ENCODE results near the gene HIVEP3. TPM values are rescaled to one million over a fixed set of nuclear protein-coding genes. Genes with fewer than 3 reads are reported as not detected.

HIVEP3 gene
- total RNA-seq, 1 donor, result 1.8 TPM

DNA sequence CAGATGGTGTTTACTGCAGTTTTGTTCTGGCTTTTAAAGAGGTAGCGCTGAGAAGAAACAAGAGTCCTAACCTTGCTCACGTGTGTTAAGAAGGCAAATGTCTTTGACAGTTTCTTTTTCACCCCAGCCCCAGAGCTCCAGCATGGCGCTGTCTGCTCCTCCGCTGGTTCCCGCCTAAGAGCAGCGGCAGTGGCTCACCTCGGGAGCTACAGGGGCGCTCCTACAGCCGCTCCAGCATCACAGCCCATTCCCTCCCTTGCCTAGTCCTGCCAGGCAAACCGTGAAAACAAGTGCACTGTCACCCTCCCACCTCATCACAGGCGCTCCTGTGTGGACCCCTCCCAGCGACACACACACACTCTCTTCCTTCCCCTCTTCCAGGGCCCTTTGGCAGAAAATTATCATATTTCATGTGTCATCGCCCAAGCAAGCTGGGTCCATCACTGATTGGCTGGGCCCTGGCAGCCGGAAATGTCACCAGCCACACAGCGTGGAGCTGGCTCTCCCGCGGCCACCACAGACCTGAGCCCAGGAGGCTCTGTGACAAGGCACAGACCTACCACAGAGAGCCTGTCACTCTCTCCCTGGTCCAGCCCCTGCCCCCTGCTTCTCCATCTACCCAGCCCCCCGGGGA is 1.2 kb upstream of the HIVEP3 start:
- H3K27ac ChIP-seq (ENCODE audit: low read depth, low read length), result no peak overlapping the region
- H4K20me1 ChIP-seq (ENCODE audit: insufficient read depth, low read length), result no peaks in the 10 kb centered on the region
- H3K27me3 ChIP-seq (ENCODE audit: insufficient read depth, low read length), result no peaks in the 10 kb centered on the region
- peaks cover 11% of the 10 kb centered on the region for H3K4me1 ChIP-seq (ENCODE audit: insufficient read depth, low read length)
- TF ChIP-seq, protein P1, sequence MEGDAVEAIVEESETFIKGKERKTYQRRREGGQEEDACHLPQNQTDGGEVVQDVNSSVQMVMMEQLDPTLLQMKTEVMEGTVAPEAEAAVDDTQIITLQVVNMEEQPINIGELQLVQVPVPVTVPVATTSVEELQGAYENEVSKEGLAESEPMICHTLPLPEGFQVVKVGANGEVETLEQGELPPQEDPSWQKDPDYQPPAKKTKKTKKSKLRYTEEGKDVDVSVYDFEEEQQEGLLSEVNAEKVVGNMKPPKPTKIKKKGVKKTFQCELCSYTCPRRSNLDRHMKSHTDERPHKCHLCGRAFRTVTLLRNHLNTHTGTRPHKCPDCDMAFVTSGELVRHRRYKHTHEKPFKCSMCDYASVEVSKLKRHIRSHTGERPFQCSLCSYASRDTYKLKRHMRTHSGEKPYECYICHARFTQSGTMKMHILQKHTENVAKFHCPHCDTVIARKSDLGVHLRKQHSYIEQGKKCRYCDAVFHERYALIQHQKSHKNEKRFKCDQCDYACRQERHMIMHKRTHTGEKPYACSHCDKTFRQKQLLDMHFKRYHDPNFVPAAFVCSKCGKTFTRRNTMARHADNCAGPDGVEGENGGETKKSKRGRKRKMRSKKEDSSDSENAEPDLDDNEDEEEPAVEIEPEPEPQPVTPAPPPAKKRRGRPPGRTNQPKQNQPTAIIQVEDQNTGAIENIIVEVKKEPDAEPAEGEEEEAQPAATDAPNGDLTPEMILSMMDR (IDR thresholded peaks at IDR 0.05; ENCODE audit: extremely low read depth, low read depth, low read length), result no peak
- H3K79me2 ChIP-seq (ENCODE audit: insufficient read depth, low read length), result no peaks in the 10 kb centered on the region
- DNase-seq (ENCODE audit: insufficient read length, low spot score, missing footprints), result peak; percentile 61
- H3K36me3 ChIP-seq (ENCODE audit: insufficient read depth, low read length), result no peaks in the 10 kb centered on the region
- peak overlapping the region; percentile 55 for H3K4me2 ChIP-seq (ENCODE audit: insufficient read depth, low read length)
- H3K4me3 ChIP-seq (ENCODE audit: insufficient read depth, low read length), result peak overlapping the region; percentile 25
- no peaks in the 10 kb centered on the region for H3K9me3 ChIP-seq (ENCODE audit: low read depth, low read length)
- H2AFZ ChIP-seq (ENCODE audit: low read length), result peak overlapping the region; percentile 38

DNA sequence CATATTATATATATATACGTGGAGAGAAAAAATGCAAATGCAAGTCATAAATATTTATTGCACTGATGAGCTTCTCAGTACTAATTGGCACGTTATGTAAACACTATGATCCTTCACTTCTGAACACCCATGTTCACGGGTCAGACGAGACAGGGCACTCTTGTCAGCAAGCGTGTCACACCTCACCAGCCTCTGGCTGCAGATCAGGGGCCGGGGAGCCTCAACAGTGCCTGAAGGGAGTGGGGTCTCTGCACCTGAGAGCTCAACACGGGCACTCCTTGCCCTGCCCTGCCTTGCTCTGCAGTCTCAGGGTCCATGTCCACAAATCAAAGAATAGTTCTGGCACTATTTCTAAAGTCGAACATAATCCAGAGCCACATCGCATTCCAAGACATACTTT is 409 bp upstream of the HIVEP3 start:
- Histone ChIP-seq H3K36me3 (ENCODE audit: insufficient read depth, low read length) (no peaks in the 10 kb centered on the region), H3K4me3 (ENCODE audit: insufficient read depth, low read length) (no peak overlapping the region), H3K4me1 (ENCODE audit: insufficient read depth, low read length) (peaks cover 11% of the 10 kb centered on the region), H3K79me2 (ENCODE audit: insufficient read depth, low read length) (no peaks in the 10 kb centered on the region), H3K4me2 (ENCODE audit: insufficient read depth, low read length) (peak overlapping the region; percentile 85), H4K20me1 (ENCODE audit: insufficient read depth, low read length) (no peaks in the 10 kb centered on the region), H3K27me3 (ENCODE audit: insufficient read depth, low read length) (no peaks in the 10 kb centered on the region), H3K9me3 (ENCODE audit: low read depth, low read length) (no peaks in the 10 kb centered on the region), H3K27ac (ENCODE audit: low read depth, low read length) (no peak overlapping the region), H2AFZ (ENCODE audit: low read length) (no peak overlapping the region)
- TF ChIP-seq, protein P1 (IDR thresholded peaks at IDR 0.05; ENCODE audit: extremely low read depth, low read depth, low read length), result no peak
- DNase-seq (ENCODE audit: insufficient read length, low spot score, missing footprints), result no peak

DNA sequence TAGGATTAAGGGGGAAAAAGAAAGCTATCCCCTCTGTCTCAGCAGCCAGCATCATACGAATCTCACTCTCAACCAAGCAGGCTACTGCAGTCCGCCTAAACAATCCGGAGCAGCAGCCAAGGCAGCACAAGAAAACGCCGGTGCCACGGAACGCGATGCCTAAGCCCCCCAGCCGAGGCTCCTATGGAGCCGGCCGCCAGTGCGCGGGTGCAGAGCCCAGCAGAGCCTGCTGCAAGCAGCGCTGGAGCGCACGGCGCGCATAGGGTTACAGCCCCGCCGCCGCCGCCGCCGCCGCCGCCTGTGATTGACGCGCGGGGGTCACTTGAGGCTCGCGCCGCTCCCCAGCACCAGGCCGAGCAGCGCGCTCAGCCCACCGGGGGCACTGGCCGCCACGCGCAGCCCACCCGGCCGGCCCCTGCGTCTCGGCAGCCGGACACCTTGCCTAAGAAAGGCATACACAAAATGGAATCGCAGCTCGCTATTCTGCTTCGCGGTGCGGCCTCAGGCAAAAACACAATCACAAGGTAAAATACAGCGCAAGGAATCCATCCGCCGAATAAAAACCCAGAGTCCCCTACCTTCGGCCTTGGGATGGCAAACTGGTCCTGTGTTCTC is 780 bp downstream of the HIVEP3 start:
- Histone ChIP-seq H4K20me1 (ENCODE audit: insufficient read depth, low read length) (no peaks in the 10 kb centered on the region), H3K4me1 (ENCODE audit: insufficient read depth, low read length) (peaks cover 11% of the 10 kb centered on the region), H3K79me2 (ENCODE audit: insufficient read depth, low read length) (no peaks in the 10 kb centered on the region), H3K4me2 (ENCODE audit: insufficient read depth, low read length) (peak overlapping the region; percentile 85), H2AFZ (ENCODE audit: low read length) (peak overlapping the region; percentile 88), H3K27me3 (ENCODE audit: insufficient read depth, low read length) (no peaks in the 10 kb centered on the region), H3K4me3 (ENCODE audit: insufficient read depth, low read length) (peak overlapping the region; percentile 73), H3K27ac (ENCODE audit: low read depth, low read length) (no peak overlapping the region), H3K9me3 (ENCODE audit: low read depth, low read length) (no peaks in the 10 kb centered on the region), H3K36me3 (ENCODE audit: insufficient read depth, low read length) (no peaks in the 10 kb centered on the region)
- TF ChIP-seq, protein P1 (IDR thresholded peaks at IDR 0.05; ENCODE audit: extremely low read depth, low read depth, low read length), result no peak
- peak; percentile 87 for DNase-seq (ENCODE audit: insufficient read length, low spot score, missing footprints)

DNA sequence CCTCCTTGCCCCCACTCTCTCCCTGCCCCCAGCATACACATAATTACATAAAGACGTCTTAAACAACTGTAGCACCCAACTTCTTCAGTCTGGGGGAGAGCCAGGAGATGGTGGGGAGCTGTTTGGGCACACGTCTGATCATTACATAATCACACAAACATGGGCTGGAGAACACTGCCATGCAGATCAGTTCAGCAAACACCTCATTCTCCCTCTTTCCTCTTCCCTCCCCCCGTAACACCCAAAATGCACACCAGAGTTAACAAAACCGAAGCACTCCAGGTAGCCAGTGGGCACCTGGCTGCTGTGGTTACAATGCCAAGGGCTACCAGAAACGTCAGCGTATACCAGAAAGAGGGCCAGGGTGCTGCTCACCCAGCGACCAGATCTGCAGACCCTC is 1.6 kb downstream of the HIVEP3 start:
- no peaks in the 10 kb centered on the region for H3K79me2 ChIP-seq (ENCODE audit: insufficient read depth, low read length)
- peak overlapping the region; percentile 85 for H3K4me2 ChIP-seq (ENCODE audit: insufficient read depth, low read length)
- H3K4me3 ChIP-seq (ENCODE audit: insufficient read depth, low read length), result peak overlapping the region; percentile 73
- no peaks in the 10 kb centered on the region for H4K20me1 ChIP-seq (ENCODE audit: insufficient read depth, low read length)
- no peaks in the 10 kb centered on the region for H3K27me3 ChIP-seq (ENCODE audit: insufficient read depth, low read length)
- no peak for DNase-seq (ENCODE audit: insufficient read length, low spot score, missing footprints)
- no peaks in the 10 kb centered on the region for H3K36me3 ChIP-seq (ENCODE audit: insufficient read depth, low read length)
- H3K4me1 ChIP-seq (ENCODE audit: insufficient read depth, low read length), result peaks cover 11% of the 10 kb centered on the region
- TF ChIP-seq, protein P1 (IDR thresholded peaks at IDR 0.05; ENCODE audit: extremely low read depth, low read depth, low read length), result no peak
- no peak overlapping the region for H2AFZ ChIP-seq (ENCODE audit: low read length)
- H3K9me3 ChIP-seq (ENCODE audit: low read depth, low read length), result no peaks in the 10 kb centered on the region
- no peak overlapping the region for H3K27ac ChIP-seq (ENCODE audit: low read depth, low read length)

All from osteoblast (primary cell).